GM19023 (cell line): ENCODE data around the gene PRPF6.
"Not testable (repeated sequence)": the region's sequence is repeated elsewhere in the genome, so short reads cannot be mapped to it uniquely, and the experiment has no call there.

ENCODE experiments used
- ATAC-seq: cut with Tn5 transposase; IDR thresholded peaks from one replicate; pipeline ENCODE4 v1.9.1; 2021; ENCODE audit warnings: mild to moderate bottlenecking, moderate library complexity; ENCODE audit not compliant: unreplicated experiment

PRPF6 gene

GRCh38 chr20:64010711-64011237 is 29.8 kb downstream of the PRPF6 start:
- ATAC-seq: no peak

- ATAC-seq: no peak
These were observed 30.4 kb downstream of the PRPF6 start for GRCh38 chr20:64011366-64011779.

GRCh38 chr20:64012385-64013154 is 31.6 kb downstream of the PRPF6 start:
- ATAC-seq: not testable (repeated sequence)

- no peak for ATAC-seq
These were observed 34.7 kb downstream of the PRPF6 start for GRCh38 chr20:64015635-64016034.

GRCh38 chr20:64021124-64021975 is 40.4 kb downstream of the PRPF6 start:
- no peak for ATAC-seq

GRCh38 chr20:64022671-64023360 is 41.9 kb downstream of the PRPF6 start:
- no peak for ATAC-seq

- ATAC-seq: no peak
These were observed 42.6 kb downstream of the PRPF6 start for GRCh38 chr20:64023361-64024140.

- no peak for ATAC-seq
These were observed 43.4 kb downstream of the PRPF6 start for GRCh38 chr20:64024141-64024990.

GRCh38 chr20:64025101-64025825 is 44.3 kb downstream of the PRPF6 start:
- no peak for ATAC-seq

- ATAC-seq: no peak
These were observed 45.0 kb downstream of the PRPF6 start for GRCh38 chr20:64025826-64026412.

GRCh38 chr20:64027981-64028685 is 47.2 kb downstream of the PRPF6 start:
- no peak for ATAC-seq

- ATAC-seq: no peak
These were observed 48.6 kb downstream of the PRPF6 start for GRCh38 chr20:64029293-64030117.

- ATAC-seq: no peak
These were observed 49.6 kb downstream of the PRPF6 start for GRCh38 chr20:64030371-64031134.

- no peak for ATAC-seq
These were observed 50.9 kb downstream of the PRPF6 start for GRCh38 chr20:64031822-64032314.

GRCh38 chr20:64032706-64033624 is 52.0 kb downstream of the PRPF6 start:
- ATAC-seq: no peak
